HEK293T (cell line): ENCODE measurements around the gene ZNF646.

Source experiments
- CTCF ChIA-PET: fragments of 350-600 bp; formaldehyde crosslinking; extraction: SDS; loops from one replicate; lab custom pipeline; 2021; ENCODE audit warnings: antibody characterized with exemption, inconsistent platforms; lab: Yijun Ruan, JAX
- POLR2A ChIA-PET: fragments of 350-600 bp; formaldehyde crosslinking; extraction: SDS; loops from one replicate; lab custom pipeline; 2020; ENCODE audit warnings: antibody characterized with exemption, inconsistent platforms; lab: Yijun Ruan, JAX
- DNase-seq: peaks from one replicate; pipeline ENCODE4 v3.0.0; 2012; ENCODE audit warnings: mixed read lengths; ENCODE audit errors: extremely low spot score
- ARNT ChIP-seq: fragments of 450-650 bp; IDR thresholded peaks from 2 replicates; pipeline ENCODE4 v1.6.1; 2017; ENCODE audit warnings: mild to moderate bottlenecking
- BHLHE40 ChIP-seq: fragments of 450-650 bp; IDR thresholded peaks from 2 replicates; pipeline ENCODE4 v1.6.1; 2016; ENCODE audit warnings: mild to moderate bottlenecking, moderate library complexity, borderline replicate concordance
- CTBP1 ChIP-seq: fragments of 450-650 bp; IDR thresholded peaks from 2 replicates; pipeline ENCODE4 v1.6.1; 2016; ENCODE audit warnings: borderline replicate concordance
- ELF4 ChIP-seq: fragments of 450-650 bp; IDR thresholded peaks from 2 replicates; pipeline ENCODE4 v1.6.1; 2017; ENCODE audit warnings: antibody characterized with exemption
- FOXA1 ChIP-seq: fragments of 450-650 bp; IDR thresholded peaks from 2 replicates; pipeline ENCODE4 v1.6.1; 2016; ENCODE audit warnings: mild to moderate bottlenecking
- FOXK2 ChIP-seq: fragments of 450-650 bp; IDR thresholded peaks from 2 replicates; pipeline ENCODE4 v1.6.1; 2016; ENCODE audit warnings: mild to moderate bottlenecking
- FOXM1 ChIP-seq: fragments of 450-650 bp; IDR thresholded peaks from 2 replicates; pipeline ENCODE4 v1.6.1; 2017; ENCODE audit warnings: mild to moderate bottlenecking, borderline replicate concordance
- HDGF ChIP-seq: fragments of 450-650 bp; IDR thresholded peaks from 2 replicates; pipeline ENCODE4 v1.6.1; 2017; ENCODE audit warnings: antibody characterized with exemption, borderline replicate concordance
- L3MBTL2 ChIP-seq: fragments of 450-650 bp; conservative IDR thresholded peaks from 2 replicates; pipeline ENCODE4 v1.6.1; 2016; ENCODE audit warnings: mild to moderate bottlenecking
- LEF1 ChIP-seq: fragments of 450-650 bp; IDR thresholded peaks from 2 replicates; pipeline ENCODE4 v1.6.1; 2017; ENCODE audit warnings: mild to moderate bottlenecking, borderline replicate concordance
- NFRKB ChIP-seq: fragments of 450-650 bp; IDR thresholded peaks from 2 replicates; pipeline ENCODE4 v1.6.1; 2016; ENCODE audit warnings: mild to moderate bottlenecking, moderate library complexity
- SP1 ChIP-seq: fragments of 450-650 bp; IDR thresholded peaks from 2 replicates; pipeline ENCODE4 v1.6.1; 2017
- SUZ12 ChIP-seq: fragments of 450-650 bp; IDR thresholded peaks from 2 replicates; pipeline ENCODE4 v1.6.1; 2016; ENCODE audit warnings: mild to moderate bottlenecking
- TARDBP ChIP-seq: fragments of 450-650 bp; IDR thresholded peaks from 2 replicates; pipeline ENCODE4 v1.6.1; 2016
- ZNF384 ChIP-seq: fragments of 450-650 bp; IDR thresholded peaks from 2 replicates; pipeline ENCODE4 v1.6.1; 2016
- TF ChIP-seq, protein P1 (sequence below): fragments of 450-650 bp; IDR thresholded peaks from 2 replicates; pipeline ENCODE4 v1.6.1; 2016

The ZNF646 gene

GRCh38 chr16:31130336-31130891, 56.2 kb downstream of the ZNF646 start:
- TF ChIP-seq BHLHE40 (no peak), ZNF384 (no peak), FOXM1 (no peak), ARNT (no peak), NFRKB (no peak), FOXA1 (no peak), ELF4 (no peak), SP1 (no peak), CTBP1 (no peak), FOXK2 (no peak), LEF1 (no peak), HDGF (no peak), L3MBTL2 (no peak)
- TF ChIP-seq, protein P1, sequence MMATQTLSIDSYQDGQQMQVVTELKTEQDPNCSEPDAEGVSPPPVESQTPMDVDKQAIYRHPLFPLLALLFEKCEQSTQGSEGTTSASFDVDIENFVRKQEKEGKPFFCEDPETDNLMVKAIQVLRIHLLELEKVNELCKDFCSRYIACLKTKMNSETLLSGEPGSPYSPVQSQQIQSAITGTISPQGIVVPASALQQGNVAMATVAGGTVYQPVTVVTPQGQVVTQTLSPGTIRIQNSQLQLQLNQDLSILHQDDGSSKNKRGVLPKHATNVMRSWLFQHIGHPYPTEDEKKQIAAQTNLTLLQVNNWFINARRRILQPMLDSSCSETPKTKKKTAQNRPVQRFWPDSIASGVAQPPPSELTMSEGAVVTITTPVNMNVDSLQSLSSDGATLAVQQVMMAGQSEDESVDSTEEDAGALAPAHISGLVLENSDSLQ: no peak
- POLR2A ChIA-PET: no interaction called here
- DNase-seq: no peak
- CTCF ChIA-PET: no interaction called here

DNA sequence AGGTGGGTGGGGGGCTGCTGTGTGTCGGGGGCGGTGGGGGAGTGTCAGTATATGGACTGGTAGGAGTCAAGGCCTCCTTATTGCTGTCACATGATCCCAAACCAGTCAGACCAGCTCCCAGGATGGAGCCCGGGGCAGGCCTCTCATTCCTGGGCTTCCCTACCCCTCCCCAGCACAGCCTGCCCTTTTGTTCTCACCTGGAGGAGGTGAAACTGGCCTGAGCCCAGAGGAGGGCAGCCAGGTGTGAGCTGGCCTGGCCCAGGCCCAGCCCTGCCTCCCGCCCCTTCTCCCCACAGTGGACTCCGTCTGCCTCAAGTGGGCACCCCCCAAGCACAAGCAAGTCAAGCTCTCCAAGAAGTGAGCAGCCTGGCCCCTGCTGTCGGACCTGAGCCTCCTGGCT, 56.7 kb downstream of the ZNF646 start:
- ChIA-PET POLR2A (interaction anchor here (1.1 to 6.9 kb wide), 3 partner anchors 9 to 14 kb away, joined by 3 to 38 read pairs (median 4); partner anchors contain the start of gene KAT8), CTCF (no interaction called here)
- no peak for TF ChIP-seq FOXM1
- no peak for TF ChIP-seq L3MBTL2
- no peak for TF ChIP-seq CTBP1
- TF ChIP-seq, protein P1: no peak
- TF ChIP-seq ARNT: no peak
- TF ChIP-seq FOXA1: no peak
- no peak for TF ChIP-seq SP1
- no peak for TF ChIP-seq NFRKB
- TF ChIP-seq ZNF384: no peak
- no peak for TF ChIP-seq FOXK2
- TF ChIP-seq TARDBP: no peak
- no peak for TF ChIP-seq ELF4
- DNase-seq: no peak

DNA sequence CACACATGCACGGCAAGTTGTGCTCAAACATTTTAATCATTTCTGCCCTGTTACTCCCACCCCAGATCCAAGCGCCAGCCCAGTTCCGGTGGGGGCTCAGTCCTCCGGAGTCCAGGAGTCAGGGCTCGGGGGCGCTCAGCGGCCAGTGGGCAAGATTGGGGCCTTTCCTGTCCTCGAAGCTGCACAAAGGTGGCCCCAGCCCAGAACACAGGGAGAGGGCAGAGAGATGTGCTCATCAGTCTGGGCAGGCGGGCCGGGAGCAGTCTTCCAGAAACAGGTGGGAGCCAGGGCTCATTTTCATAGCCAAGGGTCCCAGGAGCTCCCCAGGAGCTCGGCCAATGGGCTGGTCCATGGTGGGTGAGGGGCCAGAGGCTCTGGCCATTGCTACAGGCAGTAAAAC, 57.2 kb downstream of the ZNF646 start:
- no peak for TF ChIP-seq HDGF
- TF ChIP-seq TARDBP: no peak
- no peak for TF ChIP-seq ELF4
- TF ChIP-seq, protein P1: no peak
- no peak for TF ChIP-seq ZNF384
- no peak for TF ChIP-seq LEF1
- no peak for TF ChIP-seq FOXK2
- no peak for TF ChIP-seq BHLHE40
- no peak for TF ChIP-seq ARNT
- no peak for TF ChIP-seq SP1
- no peak for TF ChIP-seq CTBP1
- no peak for DNase-seq
- POLR2A ChIA-PET: interaction anchor here (0.6 to 6.9 kb wide), 4 partner anchors 10 to 48 kb away, joined by 3 to 38 read pairs (median 4); partner anchors contain the start of genes FUS and KAT8
- CTCF ChIA-PET: no interaction called here

DNA sequence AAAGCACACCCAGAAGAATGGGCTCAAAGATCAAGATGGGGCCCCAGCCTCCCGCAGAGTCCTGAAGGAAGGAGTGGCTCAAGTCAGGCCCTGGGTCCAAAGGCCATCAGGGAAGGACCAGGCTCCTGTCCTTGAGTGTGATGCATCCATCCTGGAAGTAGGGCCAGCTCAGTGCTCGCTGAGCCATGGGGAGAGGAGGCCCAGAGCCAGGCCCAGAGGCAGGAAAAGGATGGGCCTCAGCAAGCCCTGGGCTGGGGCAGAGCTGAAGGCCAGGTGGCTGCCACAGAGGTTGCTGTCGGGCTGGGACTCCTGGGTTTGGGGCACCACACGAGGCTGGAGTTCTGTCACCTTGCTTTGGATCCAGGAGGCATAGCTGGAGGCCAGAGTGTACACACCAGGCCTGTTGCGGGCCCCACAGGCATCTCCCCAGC, 57.6 kb downstream of the ZNF646 start:
- ChIA-PET POLR2A (interaction anchor here (0.6 to 6.9 kb wide), 4 partner anchors 10 to 48 kb away, joined by 3 to 38 read pairs (median 4); partner anchors contain the start of genes FUS and KAT8), CTCF (no interaction called here)
- TF ChIP-seq L3MBTL2 (no peak), SP1 (no peak), FOXK2 (no peak), ARNT (no peak), ZNF384 (no peak), CTBP1 (no peak), ELF4 (no peak), FOXA1 (no peak), HDGF (no peak), NFRKB (no peak), SUZ12 (no peak), TARDBP (no peak), LEF1 (no peak)
- TF ChIP-seq, protein P1: no peak
- DNase-seq: no peak

DNA sequence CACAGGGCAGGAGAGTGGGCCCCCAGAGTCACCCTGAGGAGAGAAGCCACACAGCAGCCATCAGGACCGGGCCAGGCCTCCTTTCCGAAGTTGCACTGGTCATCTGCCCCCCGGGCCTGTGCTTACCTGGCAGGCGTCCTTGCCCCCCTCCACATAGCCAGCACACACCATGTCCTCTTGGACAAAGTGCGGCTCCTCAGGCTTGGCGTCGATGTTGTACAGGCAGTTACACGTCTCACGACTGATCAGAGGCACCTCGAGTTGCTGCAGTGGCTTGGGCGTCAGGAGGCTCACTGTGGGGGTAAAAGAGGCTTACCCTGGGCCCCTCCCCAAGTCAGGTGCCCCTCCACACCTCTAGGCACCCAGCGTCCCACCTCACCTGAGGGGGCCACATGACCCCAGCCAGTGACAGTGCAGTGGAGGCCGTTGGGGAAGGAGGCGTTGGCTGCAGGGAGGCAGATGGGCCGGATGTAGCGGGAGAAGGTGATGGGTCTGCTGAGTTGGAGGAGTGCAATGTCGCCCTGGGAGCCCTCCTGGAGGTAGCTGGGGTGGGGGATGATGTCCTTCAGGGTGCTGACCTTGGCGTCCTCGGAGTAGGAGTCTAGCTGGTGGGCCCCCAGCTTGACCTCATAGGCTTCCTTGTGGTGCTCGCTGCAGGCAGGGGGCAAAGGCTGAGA, 58.2 kb downstream of the ZNF646 start:
- TF ChIP-seq SUZ12 (no peak), ZNF384 (no peak)
- ChIA-PET CTCF (no interaction called here), POLR2A (interaction anchor here (6.9 kb wide), 1 partner anchor 15 kb away, joined by 38 read pairs; the partner anchor contains the start of gene KAT8)
- no peak for DNase-seq
